ENCODE results near the gene OR6Y1.

Gene OR6Y1

GRCh38 chr1:158509471-158510156 is 44.6 kb downstream of the OR6Y1 start:
- Histone ChIP-seq H3K27ac (replicated peaks; ENCODE audit: low read length) (no peak overlapping the region), H3K36me3 (replicated peaks in 1 of 2; ENCODE audit: control insufficient read depth in 2 of 2, insufficient read depth in 2 of 2, low read length in 2 of 2) (no peaks in the 10 kb centered on the region), H3K4me2 (ENCODE audit: insufficient read depth, low read length, poor library complexity, severe bottlenecking) (no peak overlapping the region), H2BK120ac (ENCODE audit: low read depth, low read length) (no peak overlapping the region), H3K14ac (ENCODE audit: low read length) (no peak overlapping the region), H3K4ac (ENCODE audit: low read length) (no peak overlapping the region), H3K18ac (ENCODE audit: low read length) (no peak overlapping the region), H4K8ac (ENCODE audit: low read depth, low read length) (no peak overlapping the region), H3K23ac (ENCODE audit: low read depth, low read length, poor library complexity) (no peak overlapping the region), H2BK15ac (ENCODE audit: low read length) (no peak overlapping the region), H3K4me1 (ENCODE audit: control insufficient read depth in 2 of 2, insufficient read depth in 1 of 2, low read depth in 1 of 2, low read length in 2 of 2) (peaks cover 0 to 3% of the 10 kb centered on the region in 2 donors), H3K4me3 (ENCODE audit: low read length in 2 of 2) (no peak overlapping the region), H2AFZ (ENCODE audit: low read length) (no peak overlapping the region), H2BK12ac (ENCODE audit: low read length) (no peak overlapping the region), H2BK5ac (ENCODE audit: low read length) (no peak overlapping the region), H2AK5ac (ENCODE audit: low read depth, low read length) (no peak overlapping the region), H3K79me1 (ENCODE audit: low read depth, low read length) (no peaks in the 10 kb centered on the region), H3K9ac (ENCODE audit: low read depth, low read length, poor library complexity) (no peak overlapping the region), H3K27me3 (ENCODE audit: control insufficient read depth in 3 of 3, insufficient read depth in 3 of 3, low read depth in 1 of 3, low read length in 3 of 3) (no peaks in the 10 kb centered on the region), H4K91ac (ENCODE audit: low read depth, low read length, poor library complexity) (no peak overlapping the region), H3K9me3 (replicated peaks in 1 of 2; ENCODE audit: control insufficient read depth in 2 of 2, insufficient read depth in 1 of 2, low read depth in 1 of 2, low read length in 2 of 2) (no peaks in the 10 kb centered on the region)
- no peak for DNase-seq (ENCODE audit: low spot score)
- no CpG with 5 or more reads among the region's 4 CpGs for WGBS, 2 donors (ENCODE audit: extremely low coverage in 2 of 2, insufficient read length in 2 of 2, insufficient replicate concordance in 1 of 2)

- no peak overlapping the region for H3K23ac ChIP-seq (ENCODE audit: low read depth, low read length, poor library complexity)
- no peak overlapping the region for H2AK5ac ChIP-seq (ENCODE audit: low read depth, low read length)
- H3K27ac ChIP-seq (replicated peaks; ENCODE audit: low read length), result no peak overlapping the region
- no CpG with 5 or more reads among the region's 2 CpGs for WGBS, 2 donors (ENCODE audit: extremely low coverage in 2 of 2, insufficient read length in 2 of 2, insufficient replicate concordance in 1 of 2)
- H3K9me3 ChIP-seq (replicated peaks in 1 of 2; ENCODE audit: control insufficient read depth in 2 of 2, insufficient read depth in 1 of 2, low read depth in 1 of 2, low read length in 2 of 2), result no peaks in the 10 kb centered on the region
- peaks cover 0 to 3% of the 10 kb centered on the region in 2 donors for H3K4me1 ChIP-seq (ENCODE audit: control insufficient read depth in 2 of 2, insufficient read depth in 1 of 2, low read depth in 1 of 2, low read length in 2 of 2)
- H3K4me3 ChIP-seq (ENCODE audit: low read length in 2 of 2), result no peak overlapping the region
- H2BK5ac ChIP-seq (ENCODE audit: low read length), result no peak overlapping the region
- no peaks in the 10 kb centered on the region for H3K36me3 ChIP-seq (replicated peaks in 1 of 2; ENCODE audit: control insufficient read depth in 2 of 2, insufficient read depth in 2 of 2, low read length in 2 of 2)
- no peak overlapping the region for H3K9ac ChIP-seq (ENCODE audit: low read depth, low read length, poor library complexity)
- no peak overlapping the region for H3K4ac ChIP-seq (ENCODE audit: low read length)
- H2AFZ ChIP-seq (ENCODE audit: low read length), result no peak overlapping the region
- H3K27me3 ChIP-seq (ENCODE audit: control insufficient read depth in 3 of 3, insufficient read depth in 3 of 3, low read depth in 1 of 3, low read length in 3 of 3), result no peaks in the 10 kb centered on the region
- H2BK15ac ChIP-seq (ENCODE audit: low read length), result no peak overlapping the region
- no peak overlapping the region for H4K8ac ChIP-seq (ENCODE audit: low read depth, low read length)
- H2BK12ac ChIP-seq (ENCODE audit: low read length), result no peak overlapping the region
- no peak overlapping the region for H4K91ac ChIP-seq (ENCODE audit: low read depth, low read length, poor library complexity)
- H3K14ac ChIP-seq (ENCODE audit: low read length), result no peak overlapping the region
- no peak overlapping the region for H3K18ac ChIP-seq (ENCODE audit: low read length)
- no peak for DNase-seq (ENCODE audit: low spot score)
- H3K4me2 ChIP-seq (ENCODE audit: insufficient read depth, low read length, poor library complexity, severe bottlenecking), result no peak overlapping the region
- no peaks in the 10 kb centered on the region for H3K79me1 ChIP-seq (ENCODE audit: low read depth, low read length)
- no peak overlapping the region for H2BK120ac ChIP-seq (ENCODE audit: low read depth, low read length)
Observed at GRCh38 chr1:158507511-158507910, 46.7 kb downstream of the OR6Y1 start.

- H3K9me3 ChIP-seq (replicated peaks in 1 of 2; ENCODE audit: control insufficient read depth in 2 of 2, insufficient read depth in 1 of 2, low read depth in 1 of 2, low read length in 2 of 2), result no peaks in the 10 kb centered on the region
- no peak overlapping the region for H3K23ac ChIP-seq (ENCODE audit: low read depth, low read length, poor library complexity)
- H3K18ac ChIP-seq (ENCODE audit: low read length), result no peak overlapping the region
- no peak for DNase-seq (ENCODE audit: low spot score)
- H2AFZ ChIP-seq (ENCODE audit: low read length), result no peak overlapping the region
- H3K4me1 ChIP-seq (ENCODE audit: control insufficient read depth in 2 of 2, insufficient read depth in 1 of 2, low read depth in 1 of 2, low read length in 2 of 2), result peaks cover 0 to 3% of the 10 kb centered on the region in 2 donors
- no peak overlapping the region for H3K4me3 ChIP-seq (ENCODE audit: low read length in 2 of 2)
- no peak overlapping the region for H3K4ac ChIP-seq (ENCODE audit: low read length)
- no peak overlapping the region for H2BK120ac ChIP-seq (ENCODE audit: low read depth, low read length)
- H3K4me2 ChIP-seq (ENCODE audit: insufficient read depth, low read length, poor library complexity, severe bottlenecking), result no peak overlapping the region
- no peak overlapping the region for H4K91ac ChIP-seq (ENCODE audit: low read depth, low read length, poor library complexity)
- H2BK12ac ChIP-seq (ENCODE audit: low read length), result no peak overlapping the region
- no peaks in the 10 kb centered on the region for H3K79me1 ChIP-seq (ENCODE audit: low read depth, low read length)
- H3K27me3 ChIP-seq (ENCODE audit: control insufficient read depth in 3 of 3, insufficient read depth in 3 of 3, low read depth in 1 of 3, low read length in 3 of 3), result no peaks in the 10 kb centered on the region
- H3K27ac ChIP-seq (replicated peaks; ENCODE audit: low read length), result no peak overlapping the region
- no peak overlapping the region for H2BK15ac ChIP-seq (ENCODE audit: low read length)
- H2AK5ac ChIP-seq (ENCODE audit: low read depth, low read length), result no peak overlapping the region
- WGBS, 2 donors (ENCODE audit: extremely low coverage in 2 of 2, insufficient read length in 2 of 2, insufficient replicate concordance in 1 of 2), result no CpG with 5 or more reads among the region's 1 CpG
- H2BK5ac ChIP-seq (ENCODE audit: low read length), result no peak overlapping the region
- H3K36me3 ChIP-seq (replicated peaks in 1 of 2; ENCODE audit: control insufficient read depth in 2 of 2, insufficient read depth in 2 of 2, low read length in 2 of 2), result no peaks in the 10 kb centered on the region
- H3K14ac ChIP-seq (ENCODE audit: low read length), result no peak overlapping the region
- H3K9ac ChIP-seq (ENCODE audit: low read depth, low read length, poor library complexity), result no peak overlapping the region
- H4K8ac ChIP-seq (ENCODE audit: low read depth, low read length), result no peak overlapping the region
Observed at GRCh38 chr1:158506369-158506987, 47.7 kb downstream of the OR6Y1 start.

- Histone ChIP-seq H3K27ac (replicated peaks; ENCODE audit: low read length) (no peak overlapping the region), H3K27me3 (ENCODE audit: control insufficient read depth in 3 of 3, insufficient read depth in 3 of 3, low read depth in 1 of 3, low read length in 3 of 3) (no peaks in the 10 kb centered on the region), H2AK5ac (ENCODE audit: low read depth, low read length) (no peak overlapping the region), H3K4me2 (ENCODE audit: insufficient read depth, low read length, poor library complexity, severe bottlenecking) (no peak overlapping the region), H3K4me1 (ENCODE audit: control insufficient read depth in 2 of 2, insufficient read depth in 1 of 2, low read depth in 1 of 2, low read length in 2 of 2) (no peaks in the 10 kb centered on the region), H4K8ac (ENCODE audit: low read depth, low read length) (no peak overlapping the region), H3K36me3 (replicated peaks in 1 of 2; ENCODE audit: control insufficient read depth in 2 of 2, insufficient read depth in 2 of 2, low read length in 2 of 2) (no peaks in the 10 kb centered on the region), H2BK12ac (ENCODE audit: low read length) (no peak overlapping the region), H3K4ac (ENCODE audit: low read length) (no peak overlapping the region), H3K9ac (ENCODE audit: low read depth, low read length, poor library complexity) (no peak overlapping the region), H3K79me1 (ENCODE audit: low read depth, low read length) (no peaks in the 10 kb centered on the region), H2BK15ac (ENCODE audit: low read length) (no peak overlapping the region), H4K91ac (ENCODE audit: low read depth, low read length, poor library complexity) (no peak overlapping the region), H3K18ac (ENCODE audit: low read length) (no peak overlapping the region), H3K9me3 (replicated peaks in 1 of 2; ENCODE audit: control insufficient read depth in 2 of 2, insufficient read depth in 1 of 2, low read depth in 1 of 2, low read length in 2 of 2) (no peaks in the 10 kb centered on the region), H2BK120ac (ENCODE audit: low read depth, low read length) (no peak overlapping the region), H2AFZ (ENCODE audit: low read length) (no peak overlapping the region), H2BK5ac (ENCODE audit: low read length) (no peak overlapping the region), H3K4me3 (ENCODE audit: low read length in 2 of 2) (no peak overlapping the region), H3K14ac (ENCODE audit: low read length) (no peak overlapping the region), H3K23ac (ENCODE audit: low read depth, low read length, poor library complexity) (no peak overlapping the region)
- no CpG with 5 or more reads among the region's 2 CpGs for WGBS, 2 donors (ENCODE audit: extremely low coverage in 2 of 2, insufficient read length in 2 of 2, insufficient replicate concordance in 1 of 2)
- no peak for DNase-seq (ENCODE audit: low spot score)
Observed at GRCh38 chr1:158496374-158496773, 57.8 kb downstream of the OR6Y1 start.
